NCI-H128 (cell line): ENCODE results near the gene ABAT.

Source experiments
- DNase-seq: peaks from one replicate; lab custom pipeline; 2025; ENCODE audit not compliant: unreplicated experiment; lab: John Stamatoyannopoulos, UW

The ABAT gene

DNA sequence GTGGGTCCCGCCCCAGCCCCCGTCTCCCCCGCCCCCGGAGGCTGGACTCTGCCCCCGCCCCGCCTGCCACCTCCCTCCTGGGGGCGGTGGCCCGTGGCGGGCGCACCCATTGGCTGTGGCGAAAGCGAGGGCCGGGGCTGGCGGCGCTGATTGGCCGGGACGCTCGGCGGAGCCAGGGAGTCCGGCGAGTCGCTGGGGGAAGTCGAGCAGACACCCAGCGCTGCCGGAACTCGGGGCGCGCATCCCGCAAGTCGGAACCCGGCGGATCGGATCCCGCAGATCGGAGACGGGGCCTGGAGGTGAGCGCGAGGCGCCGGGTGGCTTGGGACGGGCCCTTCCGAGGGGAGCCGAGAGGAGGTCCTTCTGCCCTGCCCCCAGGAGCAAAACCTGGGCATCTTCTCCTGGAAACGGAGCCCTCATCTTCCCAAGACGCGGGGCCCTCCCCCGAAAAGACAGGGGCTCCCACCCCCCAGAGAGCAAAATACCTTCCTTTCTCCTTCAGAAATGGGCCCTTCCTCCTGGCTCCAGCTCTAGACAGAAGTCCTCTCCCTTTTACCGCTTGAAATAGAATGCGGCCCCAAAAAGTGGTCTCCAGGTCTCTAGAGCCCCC lies at the start of gene ABAT:
ABAT (plus strand) TSS at position 205 of the 610 bp plus-strand sequence. CDS start 61,123 bp downstream, outside the sequence.
- peak; percentile 49 for DNase-seq

- no peak for DNase-seq
Measured at GRCh38 chr16:8625491-8626087, 48.8 kb upstream of the ABAT start.

GRCh38 chr16:8626946-8627345 lies 47.5 kb upstream of the ABAT start:
- no peak for DNase-seq

DNA sequence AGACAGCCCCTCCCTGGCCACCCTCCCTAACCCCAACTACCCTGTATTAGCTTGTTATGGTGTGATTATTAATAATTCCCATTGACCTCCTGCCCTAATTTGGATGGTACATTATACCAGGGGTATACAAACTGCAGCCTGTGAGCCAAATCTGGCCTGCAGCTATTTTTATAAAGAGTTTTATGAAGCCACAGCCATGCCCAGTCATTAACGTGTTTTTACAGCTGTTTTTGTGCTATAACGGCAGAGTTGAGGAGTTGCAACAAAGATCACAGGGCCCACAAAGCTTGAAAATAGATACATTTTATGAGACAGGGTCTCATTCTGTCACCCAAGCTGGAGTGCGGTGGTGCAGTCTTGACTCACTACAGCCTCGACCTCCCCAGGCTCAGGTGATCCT lies 47.0 kb upstream of the ABAT start:
- DNase-seq = no peak

GRCh38 chr16:8628981-8629725 lies 45.3 kb upstream of the ABAT start:
- no peak for DNase-seq

DNA sequence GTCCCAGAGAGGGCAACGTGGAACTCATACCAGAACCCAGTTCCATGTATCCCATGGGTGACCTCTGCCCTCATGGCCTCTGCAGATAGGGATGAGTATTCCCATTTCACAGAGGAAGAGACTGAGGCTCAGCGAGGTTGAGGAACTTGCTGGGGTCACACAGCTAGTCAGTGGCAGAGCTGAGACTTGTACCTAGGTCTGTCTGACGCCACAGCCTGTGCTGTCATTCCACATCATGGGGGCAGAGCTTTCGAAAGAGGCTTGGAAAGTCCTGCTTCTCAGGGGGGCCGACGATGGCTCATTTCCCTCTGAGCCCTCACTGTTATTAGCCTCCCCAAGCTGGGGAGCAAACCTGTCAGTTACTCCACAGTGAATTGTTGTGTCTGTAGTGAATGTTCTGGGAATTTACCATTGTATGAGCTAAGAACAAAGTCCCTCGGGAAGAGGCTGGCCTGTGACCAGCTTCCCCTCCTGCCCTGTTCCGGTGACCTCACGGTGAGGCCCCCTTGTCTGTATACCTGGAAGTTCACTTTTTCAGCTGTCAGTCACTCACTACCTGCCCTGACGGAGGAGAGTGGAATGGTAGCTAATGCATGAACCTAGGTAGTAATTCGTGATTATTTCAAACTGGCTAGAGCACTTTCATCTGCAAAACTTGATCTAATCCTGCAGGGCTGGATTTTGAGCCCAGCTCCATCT lies 44.0 kb upstream of the ABAT start:
- DNase-seq = no peak

GRCh38 chr16:8631373-8631772 lies 43.0 kb upstream of the ABAT start:
- DNase-seq = no peak

- no peak for DNase-seq
Measured at GRCh38 chr16:8631818-8632465, 42.5 kb upstream of the ABAT start.

DNA sequence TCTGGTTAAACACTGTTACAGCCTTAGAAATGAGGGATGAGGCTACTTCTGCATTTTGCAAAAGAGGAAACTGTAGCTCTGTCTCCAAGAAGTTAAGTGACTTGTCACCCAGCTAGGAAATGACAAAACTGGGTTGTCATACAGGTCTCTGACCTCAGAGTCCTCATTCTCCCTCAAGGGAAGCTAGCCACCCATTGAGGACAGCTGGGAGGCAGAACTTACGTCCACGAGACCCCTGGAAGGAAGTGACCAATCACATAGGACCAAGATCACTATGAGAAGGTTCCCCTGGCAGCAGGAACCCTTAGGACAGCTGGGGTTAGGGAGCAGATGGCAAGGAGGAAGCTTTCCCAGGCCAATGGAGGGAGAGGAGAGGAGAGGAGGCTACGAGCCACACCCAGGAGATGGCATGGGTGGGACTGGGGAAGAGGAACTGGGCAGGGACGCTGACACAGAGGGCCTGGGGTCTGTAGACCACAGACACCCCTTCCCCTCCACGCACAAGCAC lies 41.7 kb upstream of the ABAT start:
- DNase-seq = no peak

GRCh38 chr16:8634991-8635736 lies 39.3 kb upstream of the ABAT start:
- DNase-seq = no peak

DNA sequence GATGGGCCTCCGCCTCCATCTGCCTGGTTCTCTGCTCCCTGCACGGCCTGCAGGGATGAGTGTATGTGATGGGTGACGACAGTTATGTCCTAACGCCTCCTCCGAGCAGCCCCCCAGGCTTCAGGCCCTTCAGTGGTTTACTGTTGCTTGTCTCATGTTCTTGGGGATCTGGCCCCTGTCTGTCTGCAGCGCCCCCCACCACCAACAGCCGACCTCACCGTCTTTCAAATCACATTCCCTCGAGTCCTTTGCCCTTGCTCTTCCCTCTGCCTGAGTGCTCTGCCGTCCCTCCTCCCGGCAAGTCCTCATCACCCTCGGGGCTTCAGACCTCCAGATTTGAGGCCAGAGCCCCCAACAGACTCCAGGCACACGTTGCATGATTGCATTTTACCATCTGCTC lies 34.7 kb upstream of the ABAT start:
- DNase-seq = no peak

DNA sequence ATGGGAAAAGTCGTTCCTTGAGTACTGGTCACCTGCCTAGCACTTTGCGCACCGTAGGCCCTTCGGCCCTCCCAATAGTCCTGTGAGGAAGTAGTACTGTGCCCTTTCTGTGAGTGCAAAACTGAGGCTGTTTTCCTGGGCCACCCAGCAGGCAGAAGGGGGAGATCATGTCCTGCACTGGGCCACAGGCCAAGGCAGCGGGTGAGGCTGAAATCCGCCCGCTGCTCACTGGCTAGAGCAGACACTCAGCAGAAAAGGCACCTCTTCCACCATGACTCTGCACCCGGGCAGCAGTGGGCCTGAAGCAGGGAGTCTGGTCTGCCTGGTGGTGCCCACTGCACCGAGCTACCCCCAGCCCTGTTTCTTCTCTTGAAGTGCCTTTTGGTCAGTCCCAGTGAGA lies 32.7 kb upstream of the ABAT start:
- no peak for DNase-seq

DNA sequence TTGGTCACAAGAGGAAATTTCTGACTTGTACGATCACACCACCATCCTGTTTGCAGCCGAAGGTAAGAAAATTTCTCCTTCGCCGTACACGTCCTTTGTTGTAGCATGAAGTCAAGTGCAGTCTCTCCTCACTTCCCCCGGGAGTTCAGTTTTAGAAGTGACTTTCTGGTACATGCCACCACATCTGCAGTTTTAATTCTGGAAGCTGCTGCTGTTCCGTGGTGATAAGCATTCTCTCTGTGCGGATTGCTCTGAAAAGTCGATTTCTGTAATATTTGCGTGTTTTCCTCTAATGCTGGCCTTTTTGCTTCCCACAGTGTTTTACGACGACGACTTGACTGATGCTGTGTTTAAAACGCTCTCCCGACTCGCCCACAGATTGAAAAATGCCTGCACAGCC lies 32.3 kb upstream of the ABAT start:
- DNase-seq = no peak

- DNase-seq = no peak
Measured at GRCh38 chr16:8644211-8645140, 29.9 kb upstream of the ABAT start.

DNA sequence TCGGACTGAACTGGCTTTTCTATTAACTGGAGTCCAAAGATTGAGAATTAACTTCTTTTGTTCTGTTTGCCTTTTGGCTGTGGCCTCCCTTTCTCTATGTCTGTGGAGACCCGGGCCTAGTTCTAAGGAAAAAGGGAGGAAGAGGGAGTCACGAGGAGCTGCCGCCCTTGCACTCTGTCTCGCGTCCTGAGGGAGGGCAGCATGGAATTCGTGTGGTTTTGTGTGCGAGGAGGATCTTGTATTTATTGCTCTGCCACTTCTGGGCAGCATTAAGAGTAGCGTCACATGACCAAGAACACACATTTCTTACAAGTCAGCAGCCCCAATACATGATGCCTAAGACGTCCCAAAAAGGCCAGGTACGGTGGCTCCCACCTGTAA lies 29.3 kb upstream of the ABAT start:
- no peak for DNase-seq

GRCh38 chr16:8645831-8646230 lies 28.6 kb upstream of the ABAT start:
- no peak for DNase-seq

GRCh38 chr16:8646326-8647053 lies 27.9 kb upstream of the ABAT start:
- DNase-seq = no peak

- no peak for DNase-seq
Measured at GRCh38 chr16:8647721-8648318, 26.6 kb upstream of the ABAT start.
